Adrenal gland (tissue), 5 donors: ENCODE results near the gene PHACTR2.

Source experiments
- CTCF ChIP-seq, 6 experiments: fragments of 450-650 bp in 4 of 6; fragments of 200-600 bp in 2 of 6; sonication (generic) in 1 of 6; IDR thresholded peaks; 1 replicate in 5 of 6; 2 replicates in 1 of 6; pipeline versions ENCODE4 v1.5.1 to v1.8.0; 2016 to 2021; ENCODE audit warnings: antibody characterized with exemption in 6 of 6, mild to moderate bottlenecking in 2 of 6, moderate library complexity in 1 of 6
- POLR2A ChIP-seq, 2 donors: fragments of 450-650 bp; IDR thresholded peaks; one replicate each; pipeline ENCODE4 v1.6.1; 2017; ENCODE audit warnings: antibody characterized with exemption in 2 of 2, mild to moderate bottlenecking in 2 of 2, moderate library complexity in 1 of 2
- donor health status: DM: no; HTN: no; CAD: no.

GRCh38 chr6:143689852-143690251 is 12.1 kb downstream of the PHACTR2 start:
- TF ChIP-seq CTCF (IDR thresholded peaks at IDR 0.05) (no peak), POLR2A (IDR thresholded peaks at IDR 0.05) (no peak)
